GM19438 (cell line): ENCODE results near the gene EIF2AK2.
"Not testable (repeated sequence)": the region's sequence is repeated elsewhere in the genome, so short reads cannot be mapped to it uniquely, and the experiment has no call there.

Source experiments
- ATAC-seq: cut with Tn5 transposase; IDR thresholded peaks from one replicate; pipeline ENCODE4 v1.9.1; 2021; ENCODE audit warnings: low read depth; ENCODE audit not compliant: unreplicated experiment

Gene EIF2AK2

GRCh38 chr2:37156857-37157714 lies at the start of gene EIF2AK2:
Gene EIF2AK2 (minus strand): TSS chr2:37156980. CDS start chr2:37147806, 9,174 bp downstream.
- ATAC-seq, result peak; percentile 88

- ATAC-seq, result no peak
These were observed 49.0 kb upstream of the EIF2AK2 start for GRCh38 chr2:37205689-37206341.

GRCh38 chr2:37205071-37205661 lies 48.4 kb upstream of the EIF2AK2 start:
- ATAC-seq, result not testable (repeated sequence)

GRCh38 chr2:37203708-37204107 lies 46.9 kb upstream of the EIF2AK2 start:
- no peak for ATAC-seq

GRCh38 chr2:37201766-37202165 lies 45.0 kb upstream of the EIF2AK2 start:
- no peak for ATAC-seq

GRCh38 chr2:37201208-37201607 lies 44.4 kb upstream of the EIF2AK2 start:
- no peak for ATAC-seq

- no peak for ATAC-seq
These were observed 41.9 kb upstream of the EIF2AK2 start for GRCh38 chr2:37198681-37199065.

GRCh38 chr2:37196320-37197195 lies 39.8 kb upstream of the EIF2AK2 start, which contains the start of gene CEBPZOS:
Gene CEBPZOS (plus strand): TSS chr2:37196496. CDS start chr2:37199705, 3,209 bp downstream.
- ATAC-seq, result peak; percentile 71

GRCh38 chr2:37195862-37196319 lies 39.1 kb upstream of the EIF2AK2 start:
- ATAC-seq, result not testable (repeated sequence)

- ATAC-seq, result no peak
These were observed 35.8 kb upstream of the EIF2AK2 start for GRCh38 chr2:37192551-37192950.

- no peak for ATAC-seq
These were observed 35.0 kb upstream of the EIF2AK2 start for GRCh38 chr2:37191747-37192146.

GRCh38 chr2:37191253-37191652 lies 34.5 kb upstream of the EIF2AK2 start:
- ATAC-seq, result no peak

- ATAC-seq, result no peak
These were observed 33.5 kb upstream of the EIF2AK2 start for GRCh38 chr2:37190290-37190689.

- ATAC-seq, result no peak
These were observed 32.8 kb upstream of the EIF2AK2 start for GRCh38 chr2:37189452-37190153.

- no peak for ATAC-seq
These were observed 31.8 kb upstream of the EIF2AK2 start, which contains the start of gene SULT6B1 for GRCh38 chr2:37188570-37188969. Gene SULT6B1 (minus strand): TSS chr2:37188670. CDS start chr2:37188640, 30 bp downstream.

GRCh38 chr2:37181726-37182684 lies 25.2 kb upstream of the EIF2AK2 start:
- no peak for ATAC-seq

- ATAC-seq, result no peak
These were observed 23.9 kb upstream of the EIF2AK2 start for GRCh38 chr2:37180640-37181039.

- ATAC-seq, result no peak
These were observed 23.3 kb upstream of the EIF2AK2 start for GRCh38 chr2:37180006-37180639.
